ENCODE results near the gene LILRA6.

- TF ChIP-seq POLR2AphosphoS5 (IDR thresholded peaks at IDR 0.05; ENCODE audit: low read depth, low read length): no peak
- no peak for TF ChIP-seq POLR2A (IDR thresholded peaks at IDR 0.05; ENCODE audit: low read depth, low read length)
- TF ChIP-seq TAF1 (IDR thresholded peaks at IDR 0.05; ENCODE audit: borderline replicate concordance, low read depth, low read length): no peak
Observed at GRCh38 chr19:54266133-54266532, 23.5 kb upstream of the LILRA6 start.

All from GM12892 (cell line).